HG03095 (cell line): ENCODE measurements around the gene LBHD2.

ENCODE experiments used
- ATAC-seq: cut with Tn5 transposase; IDR thresholded peaks from one replicate; pipeline ENCODE4 v1.9.1; 2021; ENCODE audit warnings: moderate library complexity; ENCODE audit not compliant: unreplicated experiment

The LBHD2 gene

DNA sequence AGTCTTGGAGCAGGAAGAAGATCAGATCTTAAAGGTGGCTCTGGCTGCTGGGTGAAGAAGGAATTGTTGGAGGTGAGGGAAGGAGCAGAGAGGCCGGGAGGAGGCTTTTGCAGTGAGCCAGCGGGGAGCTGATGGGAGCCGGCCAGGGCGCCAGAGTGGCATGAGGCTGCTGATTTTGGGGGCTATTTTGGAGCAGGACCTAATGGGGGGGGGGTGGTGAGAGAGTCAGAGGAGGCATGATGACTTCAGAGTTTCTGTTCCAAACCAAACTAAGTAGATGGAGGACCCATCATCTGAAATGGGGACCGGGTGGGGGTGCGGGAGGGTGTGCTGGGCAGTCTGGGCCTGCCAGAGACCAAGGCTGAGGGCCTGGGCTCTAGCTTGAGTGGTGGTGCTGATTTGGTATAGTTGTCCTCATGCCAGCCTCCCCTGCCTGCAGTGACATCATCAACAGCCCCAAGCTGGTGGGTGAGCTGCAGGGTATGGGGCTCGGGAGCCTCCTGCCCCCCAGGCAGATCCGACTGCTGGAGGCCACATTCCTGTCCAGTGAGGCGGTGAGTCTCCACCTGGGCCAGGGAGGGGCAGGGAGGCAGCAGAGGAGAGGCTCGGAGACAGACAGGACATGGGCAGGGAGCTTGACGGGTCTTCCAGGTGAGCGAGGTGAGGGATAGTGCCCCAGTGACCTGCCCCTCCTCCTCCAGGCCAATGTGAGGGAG is 45.4 kb downstream of the LBHD2 start:
- no peak for ATAC-seq

DNA sequence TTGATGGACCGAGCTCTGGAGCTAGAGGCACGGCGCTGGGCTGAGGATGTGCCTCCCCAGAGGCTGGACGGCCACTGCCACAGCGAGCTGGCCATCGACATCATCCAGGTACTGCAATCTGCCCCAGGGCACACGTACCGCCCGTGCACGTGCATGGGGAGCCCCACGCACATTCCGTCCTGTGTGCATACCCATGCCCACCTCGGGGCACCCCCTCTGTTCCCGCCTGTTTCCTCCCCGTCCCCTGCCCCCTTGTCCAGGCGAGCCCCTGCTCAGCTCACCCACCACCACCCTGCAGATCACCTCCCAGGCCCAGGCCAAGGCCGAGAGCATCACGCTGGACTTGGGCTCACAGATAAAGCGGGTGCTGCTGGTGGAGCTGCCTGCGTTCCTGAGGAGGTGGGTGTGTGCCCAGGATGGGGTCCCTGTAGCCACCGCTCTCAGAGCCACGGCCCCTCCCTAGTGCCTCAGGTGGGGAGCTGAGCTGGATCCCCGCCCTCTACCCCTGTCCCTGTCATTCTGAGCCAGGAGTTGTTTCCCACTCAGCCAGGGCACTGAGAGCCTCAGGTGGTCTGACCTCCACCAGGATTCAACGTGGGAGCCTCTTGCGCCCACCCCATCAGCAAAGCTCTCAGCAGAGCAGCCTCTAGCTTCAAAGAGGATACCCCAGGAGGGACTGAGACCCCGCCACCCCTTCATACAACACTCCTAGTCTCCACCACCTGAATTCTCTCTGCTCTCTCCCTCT is 46.2 kb downstream of the LBHD2 start:
- ATAC-seq: no peak

DNA sequence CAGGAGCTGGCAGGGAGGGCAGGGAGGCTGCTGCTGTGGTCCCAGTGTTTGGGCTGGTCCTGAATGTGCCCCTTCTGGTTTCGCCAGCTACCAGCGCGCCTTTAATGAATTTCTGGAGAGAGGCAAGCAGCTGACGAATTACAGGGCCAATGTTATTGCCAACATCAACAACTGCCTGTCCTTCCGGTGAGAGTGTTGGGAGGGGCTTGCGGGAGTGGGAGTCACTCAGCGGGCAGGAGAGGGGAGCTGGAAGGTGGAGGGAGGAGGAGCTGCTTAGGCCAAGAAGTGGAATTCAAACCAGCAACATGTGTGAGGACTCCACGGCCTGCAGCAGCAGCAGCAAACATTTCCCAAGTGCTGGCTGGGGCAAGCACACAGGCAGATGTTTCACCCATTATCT is 47.0 kb downstream of the LBHD2 start:
- ATAC-seq: no peak

DNA sequence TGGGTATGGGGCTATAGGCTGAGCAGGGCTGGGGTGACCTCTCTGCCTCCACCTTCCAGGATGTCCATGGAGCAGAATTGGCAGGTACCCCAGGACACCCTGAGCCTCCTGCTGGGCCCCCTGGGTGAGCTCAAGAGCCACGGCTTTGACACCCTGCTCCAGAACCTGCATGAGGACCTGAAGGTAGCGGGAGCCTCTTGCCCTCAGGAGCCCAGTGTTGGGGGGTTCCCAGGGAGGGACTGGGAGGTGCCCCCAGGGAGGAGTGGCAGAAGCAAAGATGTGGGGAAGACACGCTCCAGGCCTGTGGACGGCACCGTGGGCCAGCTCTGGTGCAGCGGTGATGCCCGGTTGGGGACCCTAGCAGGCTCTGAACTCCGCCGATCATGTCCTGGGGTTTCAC is 47.6 kb downstream of the LBHD2 start:
- ATAC-seq: no peak

DNA sequence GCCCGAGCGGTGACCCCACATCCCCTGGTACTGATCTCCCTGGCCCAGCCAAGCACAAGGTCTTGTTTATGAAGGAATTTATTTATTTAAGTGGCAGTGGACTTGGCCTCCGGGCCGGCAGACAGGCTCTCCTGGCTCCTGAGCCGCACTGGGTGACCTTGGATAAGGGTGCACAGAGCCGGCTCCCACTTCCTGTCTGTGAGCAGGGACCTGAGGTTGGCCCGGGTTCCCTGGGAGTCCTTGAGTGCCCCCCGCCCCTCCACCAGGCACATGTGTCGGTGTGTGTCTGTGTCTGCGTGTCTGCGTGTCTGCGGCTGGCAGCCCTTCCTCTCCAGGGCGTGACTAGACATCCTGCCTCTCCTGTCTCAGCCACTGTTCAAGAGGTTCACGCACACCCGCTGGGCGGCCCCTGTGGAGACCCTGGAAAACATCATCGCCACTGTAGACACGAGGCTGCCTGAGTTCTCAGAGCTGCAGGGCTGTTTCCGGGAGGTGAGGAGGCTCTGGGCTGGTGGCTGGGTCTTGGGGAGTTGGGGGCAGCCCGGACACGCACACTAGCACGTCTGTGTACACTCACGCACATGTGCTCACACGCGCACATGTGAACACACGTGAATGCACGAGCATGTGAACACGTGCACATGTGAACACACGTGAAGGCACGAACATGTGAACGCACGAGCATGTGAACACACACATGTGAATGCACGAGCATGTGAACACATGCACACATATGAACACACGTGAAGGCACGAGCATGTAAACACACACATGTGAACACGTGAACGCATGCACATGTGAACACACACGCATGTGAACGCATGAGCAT is 48.6 kb downstream of the LBHD2 start:
- no peak for ATAC-seq

DNA sequence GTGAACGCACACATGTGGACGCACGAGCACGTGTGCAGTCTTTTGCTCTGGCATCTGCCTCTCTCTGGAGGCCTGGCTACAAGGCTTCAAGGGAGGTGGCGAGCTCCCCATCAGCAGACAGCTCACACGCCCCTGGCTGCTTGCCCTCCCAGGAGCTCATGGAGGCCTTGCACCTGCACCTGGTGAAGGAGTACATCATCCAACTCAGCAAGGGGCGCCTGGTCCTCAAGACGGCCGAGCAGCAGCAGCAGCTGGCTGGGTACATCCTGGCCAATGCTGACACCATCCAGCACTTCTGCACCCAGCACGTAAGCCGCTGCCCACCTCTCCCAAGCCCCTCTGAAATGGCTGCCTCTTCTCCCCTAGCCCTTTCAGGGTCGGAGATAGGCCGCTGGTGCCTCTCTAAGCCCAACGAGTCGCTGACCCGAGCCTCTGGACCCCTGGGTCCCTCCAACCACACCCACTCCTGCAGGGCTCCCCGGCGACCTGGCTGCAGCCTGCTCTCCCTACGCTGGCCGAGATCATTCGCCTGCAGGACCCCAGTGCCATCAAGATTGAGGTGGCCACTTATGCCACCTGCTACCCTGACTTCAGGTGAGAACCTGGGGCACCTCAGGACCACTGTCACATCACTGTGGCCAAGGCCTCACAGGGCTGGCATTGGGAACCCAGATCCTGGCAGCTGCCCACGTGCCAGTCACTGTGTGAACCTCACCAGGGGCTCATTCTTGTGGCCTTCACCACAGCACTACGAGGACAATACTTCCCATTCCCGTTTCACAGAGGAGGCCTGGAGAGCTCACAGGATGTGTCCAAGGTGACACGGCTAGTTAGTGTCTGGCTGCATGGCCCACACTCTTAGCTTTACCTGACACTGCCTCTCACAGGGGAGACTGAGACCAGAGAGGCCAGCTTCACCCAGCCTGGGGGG is 49.5 kb downstream of the LBHD2 start:
- ATAC-seq: no peak

DNA sequence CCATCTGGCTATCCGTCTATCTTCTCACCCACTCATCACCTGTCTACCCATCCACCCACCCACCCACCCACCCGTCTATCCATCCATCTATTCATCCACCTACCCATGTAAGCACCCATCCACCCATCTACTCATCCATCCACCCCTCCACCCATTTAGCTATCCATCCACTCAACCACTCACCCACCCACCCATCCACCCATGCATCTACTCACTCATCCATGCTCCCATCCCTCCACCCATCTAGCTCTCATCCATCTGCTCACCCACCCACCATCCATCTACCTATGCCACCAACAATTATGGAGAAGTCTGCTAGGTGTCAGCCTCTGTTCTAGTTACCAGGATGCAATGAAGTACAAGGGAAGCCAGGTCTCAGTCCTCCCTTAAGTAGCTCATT is 50.4 kb downstream of the LBHD2 start:
- no peak for ATAC-seq

DNA sequence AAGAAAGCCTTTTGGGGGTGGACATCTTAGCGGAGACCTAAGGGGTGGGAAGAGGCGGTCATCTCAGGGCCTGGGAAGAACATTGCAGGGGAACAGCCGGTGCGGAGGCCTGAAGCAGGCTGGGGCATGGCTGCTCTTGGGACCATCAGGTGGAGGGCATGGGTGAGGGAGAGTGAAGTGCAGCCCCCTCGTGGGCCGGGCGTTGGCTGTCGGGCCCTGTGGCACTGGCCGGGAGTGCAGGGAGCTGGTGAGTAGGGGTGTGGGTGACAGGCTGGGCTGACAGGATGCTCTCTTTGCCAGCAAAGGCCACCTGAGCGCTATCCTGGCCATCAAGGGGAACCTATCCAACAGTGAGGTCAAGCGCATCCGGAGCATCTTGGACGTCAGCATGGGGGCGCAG is 50.9 kb downstream of the LBHD2 start:
- ATAC-seq: no peak

DNA sequence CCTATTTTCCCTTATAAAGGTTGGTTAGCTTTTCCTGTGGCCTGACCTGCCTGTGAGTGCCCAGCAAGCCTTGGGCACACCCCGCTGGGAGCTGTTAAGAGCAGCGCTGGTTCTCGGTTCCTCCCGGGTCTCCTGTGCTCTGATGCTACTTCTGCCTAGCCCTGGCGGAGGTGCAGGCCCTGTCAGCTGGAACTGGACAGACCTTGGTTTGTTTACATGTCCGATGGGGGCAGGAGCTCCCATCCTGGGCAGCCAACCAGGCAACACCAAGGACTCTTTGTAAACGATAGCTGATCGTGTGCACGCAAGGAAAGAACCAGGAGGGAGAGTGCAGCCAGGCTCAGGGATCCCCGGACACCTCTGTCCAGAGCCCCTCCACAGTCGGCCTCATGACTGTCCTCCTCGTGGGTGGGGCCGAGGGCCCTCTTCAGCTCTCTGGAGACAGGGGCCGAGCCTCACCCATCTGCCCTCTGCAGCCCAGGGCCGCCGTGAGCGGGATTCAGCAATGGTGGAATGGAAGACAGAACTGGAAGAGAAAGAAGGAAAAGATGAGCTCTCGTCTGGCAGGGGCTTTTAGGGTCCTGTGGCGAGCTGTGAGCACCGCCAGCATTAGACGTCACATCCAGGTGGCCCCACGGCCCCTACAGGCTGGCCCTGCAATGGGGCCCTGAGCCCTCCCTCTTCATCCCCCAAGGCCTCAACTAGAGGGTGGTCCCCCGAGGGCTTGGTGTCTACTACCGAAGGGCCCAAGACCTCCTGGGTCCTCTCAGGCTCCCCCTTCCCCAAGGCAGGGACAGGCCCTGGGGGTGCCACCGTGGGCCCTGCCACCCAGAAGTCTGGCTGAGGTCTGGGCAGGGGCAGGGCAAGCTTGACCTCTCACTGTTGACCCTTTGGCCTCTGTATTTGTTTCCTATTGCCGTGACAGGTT is 51.6 kb downstream of the LBHD2 start:
- no peak for ATAC-seq

DNA sequence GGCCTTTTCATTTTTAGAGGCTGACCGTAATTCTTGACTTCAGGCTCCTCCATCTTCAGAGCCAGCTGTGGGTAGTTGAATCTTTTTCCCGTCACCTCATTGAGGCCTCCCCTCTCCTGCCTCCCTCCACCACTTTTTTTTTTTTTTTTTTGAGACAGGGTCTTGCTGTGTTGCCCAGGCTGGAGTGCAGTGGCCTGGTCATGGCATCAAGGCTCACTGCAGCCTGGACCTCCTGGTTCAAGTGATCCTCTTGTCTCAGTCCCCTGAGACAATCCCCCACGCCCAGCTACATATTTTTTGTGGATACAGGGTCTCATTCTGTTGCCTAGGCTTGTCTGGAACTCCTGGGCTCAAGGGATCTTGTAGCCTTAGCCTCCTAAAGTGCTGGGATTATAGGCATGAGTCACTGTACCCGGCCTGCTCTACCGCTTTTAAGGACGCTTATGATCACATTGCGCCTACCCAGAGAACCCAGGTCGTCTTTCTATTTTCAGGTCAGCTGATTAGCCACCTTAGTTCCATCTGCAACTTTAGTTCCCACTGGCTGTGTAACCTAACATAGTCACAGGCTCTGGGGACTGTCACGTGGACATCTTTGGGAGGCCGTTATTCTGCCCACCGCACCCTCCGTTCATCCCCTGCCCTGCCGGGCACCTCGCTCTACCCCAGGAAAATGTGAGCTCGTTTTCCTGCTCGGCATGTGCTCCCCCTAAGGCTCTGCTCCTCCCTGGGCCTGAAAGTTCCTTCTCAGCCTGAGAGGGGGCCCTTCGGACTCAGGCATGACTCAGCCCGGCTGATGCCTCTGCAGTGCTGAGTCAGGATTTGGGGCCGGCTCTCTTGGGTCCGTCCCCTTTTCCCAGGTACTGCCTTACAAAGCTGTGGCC is 52.6 kb downstream of the LBHD2 start:
- ATAC-seq: no peak

DNA sequence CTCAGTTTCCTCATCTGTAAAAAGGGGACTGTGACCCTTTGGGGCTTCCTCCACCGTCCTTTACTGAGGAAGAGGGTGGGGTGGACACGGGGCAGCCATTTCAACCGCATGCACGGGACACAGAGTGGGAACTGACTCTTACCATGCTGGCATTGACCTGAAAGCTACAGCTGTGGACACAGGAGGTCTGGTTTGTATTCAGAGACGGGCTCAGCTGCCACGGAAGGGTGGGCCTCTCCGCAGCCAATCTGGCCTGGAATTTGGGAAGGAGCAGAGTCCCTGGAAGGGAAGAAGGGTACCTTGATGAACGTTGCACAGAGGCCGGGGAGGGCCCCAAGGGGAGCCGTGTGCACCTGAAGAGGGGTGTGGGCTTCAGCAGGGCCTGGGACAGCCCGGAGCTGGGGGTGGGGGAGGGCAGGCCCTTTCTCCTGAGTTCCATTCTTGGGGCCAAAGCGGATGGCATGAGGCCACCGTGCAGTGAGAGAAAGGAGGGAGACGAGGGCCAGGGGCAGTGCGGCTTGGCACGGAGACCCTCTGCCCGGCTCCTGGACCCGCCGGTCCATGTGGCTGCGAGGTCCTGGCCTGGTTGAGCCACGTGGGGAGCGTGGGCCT is 53.8 kb downstream of the LBHD2 start:
- no peak for ATAC-seq

DNA sequence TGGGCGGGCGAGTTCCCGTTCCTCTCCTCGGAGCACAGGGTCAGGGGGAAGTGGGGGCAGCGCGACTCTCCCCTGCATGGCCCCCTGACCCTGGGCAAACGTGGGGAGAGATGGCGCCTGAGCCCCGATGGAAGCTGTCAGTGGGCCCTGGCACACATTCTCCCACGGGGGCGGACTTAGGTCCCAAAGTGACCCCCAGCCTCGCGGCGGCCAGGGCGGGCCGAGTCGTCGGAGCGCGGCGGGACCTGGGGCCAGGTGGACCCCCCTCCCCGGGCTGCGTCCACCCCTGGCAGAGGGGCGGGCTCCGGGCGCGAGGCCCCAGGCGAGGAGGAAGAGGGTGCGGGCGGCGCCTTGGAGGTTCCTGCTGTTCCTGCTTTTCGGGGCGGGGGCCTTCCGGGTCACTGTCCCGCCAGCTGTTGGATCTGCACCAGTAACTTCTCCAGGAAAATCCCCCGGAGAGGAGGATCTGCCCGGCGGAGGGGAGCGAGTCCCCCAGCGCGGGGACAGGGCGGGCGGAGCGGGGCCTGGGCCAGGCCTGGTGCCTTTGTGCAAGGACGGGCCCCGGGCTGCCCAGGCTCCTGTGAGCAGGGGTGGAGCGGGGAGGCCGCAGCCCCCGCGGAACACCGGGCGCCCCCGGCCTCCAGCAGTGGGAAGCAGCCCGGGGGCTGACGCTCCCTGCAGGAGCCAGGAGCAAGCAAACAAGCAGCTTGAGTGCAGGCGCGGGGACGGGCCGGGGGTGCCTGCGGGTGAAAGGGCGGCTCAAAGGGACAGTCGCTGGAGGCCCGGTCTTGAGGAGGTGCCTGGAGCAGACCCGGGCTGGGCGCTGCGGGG is 54.5 kb downstream of the LBHD2 start:
- no peak for ATAC-seq

DNA sequence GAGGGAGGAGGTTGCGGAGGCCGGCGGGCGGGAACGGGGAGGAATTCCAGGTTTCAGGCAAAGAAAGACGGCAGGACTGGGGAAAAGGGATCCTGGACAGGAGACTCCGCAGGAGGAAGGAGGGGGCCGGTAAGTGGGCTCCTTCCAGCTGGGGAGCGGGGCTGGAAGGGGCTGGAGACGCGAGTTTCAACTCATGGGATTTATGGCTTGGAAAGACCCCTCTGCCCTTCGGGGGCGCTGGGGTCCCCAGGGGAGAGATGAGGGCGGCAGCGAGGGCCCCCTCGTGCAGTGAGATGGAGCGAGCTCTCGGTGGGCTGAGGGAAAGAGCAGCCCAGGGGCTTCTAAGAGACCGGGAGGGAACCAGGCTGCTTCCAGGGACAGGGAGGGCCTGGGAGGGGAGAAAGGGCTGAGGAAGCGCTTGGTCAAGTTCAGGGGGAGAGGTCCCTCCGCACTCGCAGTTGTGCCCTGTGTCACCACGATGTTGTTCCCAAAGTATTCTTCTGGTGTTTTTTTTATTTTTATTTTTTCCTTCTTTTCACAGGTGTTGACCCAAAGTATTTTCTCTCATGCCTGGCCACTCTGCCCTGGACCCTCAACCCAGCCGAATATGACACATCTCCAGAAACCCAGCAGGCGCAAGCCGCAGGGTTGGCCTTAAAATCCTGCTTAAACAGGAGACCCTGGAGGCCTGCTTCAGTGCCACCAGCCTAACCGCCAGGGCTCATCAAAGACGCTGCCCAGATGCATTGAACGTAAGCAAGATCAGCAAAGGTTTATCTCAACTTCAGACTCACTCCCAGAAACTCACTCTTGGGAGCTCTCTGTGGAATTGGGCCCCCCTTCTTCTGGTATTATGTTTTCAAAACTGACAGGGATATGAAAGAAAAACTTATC is 55.4 kb downstream of the LBHD2 start:
- no peak for ATAC-seq
